ENCODE measurements around the gene MAP2K1.

Gene MAP2K1

GRCh38 chr15:66505818-66506217 is 119.1 kb downstream of the MAP2K1 start:
- peak overlapping the region; percentile 82 to 100 (median 94) for H3K4me3 ChIP-seq (ENCODE audit: low read depth in 1 of 5, low read length in 5 of 5)
- no peaks in the 10 kb centered on the region for H3K9me3 ChIP-seq (ENCODE audit: control insufficient read depth in 5 of 5, low read length in 5 of 5)
- H3K27me3 ChIP-seq (ENCODE audit: control insufficient read depth in 5 of 5, insufficient read depth in 4 of 5, low read length in 5 of 5), result no peaks in the 10 kb centered on the region
- peaks cover 2 to 29% (median 25%) of the 10 kb centered on the region in 5 donors for H3K4me1 ChIP-seq (ENCODE audit: control insufficient read depth in 5 of 5, insufficient read depth in 5 of 5, low read length in 5 of 5)
- peak overlapping the region in 4 of 5 donors; percentile 80 to 96 (median 88) for H3K9ac ChIP-seq (ENCODE audit: low read length in 5 of 5)
- no peak overlapping the region for H3K27ac ChIP-seq (ENCODE audit: low read depth, low read length)
- H3K36me3 ChIP-seq (ENCODE audit: control insufficient read depth in 5 of 5, insufficient read depth in 5 of 5, low read length in 5 of 5), result peaks cover 13 to 24% (median 23%) of the 10 kb centered on the region in 5 donors

- no peaks in the 10 kb centered on the region for H3K36me3 ChIP-seq (ENCODE audit: control insufficient read depth in 5 of 5, insufficient read depth in 5 of 5, low read length in 5 of 5)
- no peak overlapping the region for H3K9ac ChIP-seq (ENCODE audit: low read length in 5 of 5)
- no peak overlapping the region for H3K4me3 ChIP-seq (ENCODE audit: low read depth in 1 of 5, low read length in 5 of 5)
- no peaks in the 10 kb centered on the region for H3K9me3 ChIP-seq (ENCODE audit: control insufficient read depth in 5 of 5, low read length in 5 of 5)
- H3K4me1 ChIP-seq (ENCODE audit: control insufficient read depth in 5 of 5, insufficient read depth in 5 of 5, low read length in 5 of 5), result peaks cover 0 to 18% (median 16%) of the 10 kb centered on the region in 5 donors
- no peaks in the 10 kb centered on the region for H3K27me3 ChIP-seq (ENCODE audit: control insufficient read depth in 5 of 5, insufficient read depth in 4 of 5, low read length in 5 of 5)
- H3K27ac ChIP-seq (ENCODE audit: low read depth, low read length), result no peak overlapping the region
Measured at GRCh38 chr15:66508293-66508883, 121.7 kb downstream of the MAP2K1 start.

- Histone ChIP-seq H3K9ac (ENCODE audit: low read length in 5 of 5) (no peak overlapping the region), H3K27ac (ENCODE audit: low read depth, low read length) (no peak overlapping the region), H3K27me3 (ENCODE audit: control insufficient read depth in 5 of 5, insufficient read depth in 4 of 5, low read length in 5 of 5) (no peaks in the 10 kb centered on the region), H3K4me3 (ENCODE audit: low read depth in 1 of 5, low read length in 5 of 5) (no peak overlapping the region), H3K4me1 (ENCODE audit: control insufficient read depth in 5 of 5, insufficient read depth in 5 of 5, low read length in 5 of 5) (no peaks in the 10 kb centered on the region), H3K9me3 (ENCODE audit: control insufficient read depth in 5 of 5, low read length in 5 of 5) (no peaks in the 10 kb centered on the region), H3K36me3 (ENCODE audit: control insufficient read depth in 5 of 5, insufficient read depth in 5 of 5, low read length in 5 of 5) (peaks cover 2 to 13% (median 5%) of the 10 kb centered on the region in 5 donors)
Measured at GRCh38 chr15:66514586-66514985, 127.9 kb downstream of the MAP2K1 start.

DNA sequence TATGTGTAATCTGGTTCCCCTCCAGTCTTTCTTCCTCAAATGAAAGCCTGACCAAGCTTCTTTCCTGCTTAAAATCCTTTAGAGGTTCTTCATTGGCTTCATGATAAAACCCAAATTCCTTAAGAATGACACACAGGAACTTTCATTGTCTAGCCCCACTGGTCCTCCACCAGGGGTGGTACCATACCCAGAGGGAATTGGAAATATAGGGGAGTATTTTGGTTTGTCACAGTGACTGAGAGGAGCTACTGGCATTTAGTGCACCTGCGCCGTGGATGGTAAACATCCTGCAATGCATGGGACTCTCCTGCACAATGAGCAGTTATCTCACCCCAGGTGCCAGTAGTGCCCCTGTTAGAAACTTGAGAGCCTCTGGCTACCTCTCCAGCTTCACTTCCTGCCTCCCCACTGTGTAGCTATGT is 129.2 kb downstream of the MAP2K1 start:
- Histone ChIP-seq H3K4me1 (ENCODE audit: control insufficient read depth in 5 of 5, insufficient read depth in 5 of 5, low read length in 5 of 5) (no peaks in the 10 kb centered on the region), H3K9me3 (ENCODE audit: control insufficient read depth in 5 of 5, low read length in 5 of 5) (no peaks in the 10 kb centered on the region), H3K36me3 (ENCODE audit: control insufficient read depth in 5 of 5, insufficient read depth in 5 of 5, low read length in 5 of 5) (peaks cover 3 to 14% (median 5%) of the 10 kb centered on the region in 5 donors), H3K27ac (ENCODE audit: low read depth, low read length) (no peak overlapping the region), H3K27me3 (ENCODE audit: control insufficient read depth in 5 of 5, insufficient read depth in 4 of 5, low read length in 5 of 5) (no peaks in the 10 kb centered on the region), H3K9ac (ENCODE audit: low read length in 5 of 5) (no peak overlapping the region), H3K4me3 (ENCODE audit: low read depth in 1 of 5, low read length in 5 of 5) (no peak overlapping the region)

DNA sequence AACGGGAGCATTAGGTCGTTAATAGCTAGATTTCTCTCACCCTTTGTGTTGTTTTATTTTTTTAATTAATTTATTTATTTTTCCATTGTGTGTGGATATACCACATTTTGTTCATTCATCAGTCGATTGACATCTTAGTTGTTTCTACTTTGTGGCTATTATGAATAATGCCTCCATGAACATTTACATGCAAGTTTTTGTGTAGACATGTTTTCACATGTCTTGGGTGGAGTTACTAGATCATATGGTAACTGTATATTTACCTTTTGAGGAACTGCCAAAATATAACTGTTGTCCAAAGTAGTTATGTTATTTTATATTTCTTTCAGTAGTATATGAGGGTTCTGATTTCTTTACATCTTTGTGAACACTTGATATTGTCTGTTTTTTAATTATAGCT is 137.2 kb downstream of the MAP2K1 start:
- peaks cover 0 to 14% (median 2%) of the 10 kb centered on the region in 5 donors for H3K36me3 ChIP-seq (ENCODE audit: control insufficient read depth in 5 of 5, insufficient read depth in 5 of 5, low read length in 5 of 5)
- H3K4me1 ChIP-seq (ENCODE audit: control insufficient read depth in 5 of 5, insufficient read depth in 5 of 5, low read length in 5 of 5), result no peaks in the 10 kb centered on the region
- H3K4me3 ChIP-seq (ENCODE audit: low read depth in 1 of 5, low read length in 5 of 5), result no peak overlapping the region
- no peaks in the 10 kb centered on the region for H3K9me3 ChIP-seq (ENCODE audit: control insufficient read depth in 5 of 5, low read length in 5 of 5)
- no peak overlapping the region for H3K27ac ChIP-seq (ENCODE audit: low read depth, low read length)
- no peak overlapping the region for H3K9ac ChIP-seq (ENCODE audit: low read length in 5 of 5)
- H3K27me3 ChIP-seq (ENCODE audit: control insufficient read depth in 5 of 5, insufficient read depth in 4 of 5, low read length in 5 of 5), result no peaks in the 10 kb centered on the region

- no peaks in the 10 kb centered on the region for H3K9me3 ChIP-seq (ENCODE audit: control insufficient read depth in 5 of 5, low read length in 5 of 5)
- H3K4me3 ChIP-seq (ENCODE audit: low read depth in 1 of 5, low read length in 5 of 5), result no peak overlapping the region
- no peaks in the 10 kb centered on the region for H3K4me1 ChIP-seq (ENCODE audit: control insufficient read depth in 5 of 5, insufficient read depth in 5 of 5, low read length in 5 of 5)
- H3K36me3 ChIP-seq (ENCODE audit: control insufficient read depth in 5 of 5, insufficient read depth in 5 of 5, low read length in 5 of 5), result peaks cover 0 to 19% (median 4%) of the 10 kb centered on the region in 5 donors
- H3K27ac ChIP-seq (ENCODE audit: low read depth, low read length), result no peak overlapping the region
- no peak overlapping the region for H3K9ac ChIP-seq (ENCODE audit: low read length in 5 of 5)
- no peaks in the 10 kb centered on the region for H3K27me3 ChIP-seq (ENCODE audit: control insufficient read depth in 5 of 5, insufficient read depth in 4 of 5, low read length in 5 of 5)
Measured at GRCh38 chr15:66524838-66525237, 138.1 kb downstream of the MAP2K1 start.

- Histone ChIP-seq H3K4me1 (ENCODE audit: control insufficient read depth in 5 of 5, insufficient read depth in 5 of 5, low read length in 5 of 5) (no peaks in the 10 kb centered on the region), H3K36me3 (ENCODE audit: control insufficient read depth in 5 of 5, insufficient read depth in 5 of 5, low read length in 5 of 5) (peaks cover 2 to 19% (median 7%) of the 10 kb centered on the region in 5 donors), H3K4me3 (ENCODE audit: low read depth in 1 of 5, low read length in 5 of 5) (no peak overlapping the region), H3K9me3 (ENCODE audit: control insufficient read depth in 5 of 5, low read length in 5 of 5) (no peaks in the 10 kb centered on the region), H3K9ac (ENCODE audit: low read length in 5 of 5) (no peak overlapping the region), H3K27me3 (ENCODE audit: control insufficient read depth in 5 of 5, insufficient read depth in 4 of 5, low read length in 5 of 5) (no peaks in the 10 kb centered on the region), H3K27ac (ENCODE audit: low read depth, low read length) (no peak overlapping the region)
Measured at GRCh38 chr15:66535056-66535455, 148.3 kb downstream of the MAP2K1 start.
